Stimulated activated CD4-positive, alpha-beta T cell treated with anti-CD3 and anti-CD28 coated beads, TNF-alpha, amount 100 ng/mL, for 48 hours (primary cell): ENCODE measurements around the gene RBMY1D.
"Not testable (repeated sequence)": the region's sequence is repeated elsewhere in the genome, so short reads cannot be mapped to it uniquely, and the experiment has no call there.

Experiments used
- DNase-seq, 3 donors: peaks; one replicate each; pipeline ENCODE4 v3.0.0-alpha.2; 2020; ENCODE audit warnings: low read depth in 3 of 3

Gene RBMY1D

GRCh38 chrY:21894426-21894825 is at the start of gene RBMY1D:
TSS of gene RBMY1D (minus strand) at chrY:21894526. CDS start at chrY:21892513, 2,013 bp downstream.
- not testable (repeated sequence) for DNase-seq

- DNase-seq, result not testable (repeated sequence)
Observed at GRCh38 chrY:21917932-21918331, 23.6 kb upstream of the RBMY1D start, which contains the start of gene RBMY1E. TSS of gene RBMY1E (minus strand) at chrY:21918032. CDS start at chrY:21916054, 1,978 bp downstream.

GRCh38 chrY:21869407-21870076 is 24.8 kb downstream of the RBMY1D start:
- DNase-seq, result not testable (repeated sequence)

- no peak for DNase-seq
Observed at GRCh38 chrY:21845481-21845880, 48.8 kb downstream of the RBMY1D start.

GRCh38 chrY:21842090-21842489 is 52.2 kb downstream of the RBMY1D start:
- no peak for DNase-seq

GRCh38 chrY:21839489-21839888 is 54.8 kb downstream of the RBMY1D start:
- DNase-seq, result no peak

- no peak for DNase-seq
Observed at GRCh38 chrY:21836343-21836742, 58.0 kb downstream of the RBMY1D start.

- no peak for DNase-seq
Observed at GRCh38 chrY:21835052-21835451, 59.3 kb downstream of the RBMY1D start.
